Glutamatergic neuron (in vitro differentiated cells): Measurements from ENCODE around the gene CFB. TPM values are rescaled to one million over a fixed set of nuclear protein-coding genes. Genes with fewer than 3 reads are reported as not detected.
"Not testable (repeated sequence)": the region's sequence is repeated elsewhere in the genome, so short reads cannot be mapped to it uniquely, and the experiment has no call there.

ENCODE experiments used
- DNase-seq: peaks from one replicate; pipeline ENCODE4 v3.0.0; 2022
- H3K27ac Mint-ChIP-seq: one replicate; pipeline ENCODE4 v1.8.0; 2020; ENCODE audit warnings: mild to moderate bottlenecking, mixed read lengths, inconsistent platforms; ENCODE audit not compliant: unreplicated experiment
- H3K27me3 Mint-ChIP-seq: one replicate; pipeline ENCODE4 v1.8.0; 2020; ENCODE audit warnings: mild to moderate bottlenecking, moderate library complexity, mixed read lengths, inconsistent platforms; ENCODE audit not compliant: unreplicated experiment
- H3K36me3 Mint-ChIP-seq: one replicate; pipeline ENCODE4 v1.8.0; 2020; ENCODE audit warnings: mild to moderate bottlenecking, mixed read lengths, inconsistent platforms; ENCODE audit not compliant: unreplicated experiment
- H3K4me1 Mint-ChIP-seq: one replicate; pipeline ENCODE4 v1.8.0; 2020; ENCODE audit warnings: mild to moderate bottlenecking, low read depth, mixed read lengths, inconsistent platforms; ENCODE audit not compliant: unreplicated experiment
- H3K4me3 Mint-ChIP-seq: one replicate; pipeline ENCODE4 v1.8.0; 2020; ENCODE audit warnings: mild to moderate bottlenecking, mixed read lengths, inconsistent platforms; ENCODE audit not compliant: unreplicated experiment
- H3K9me3 Mint-ChIP-seq: one replicate; pipeline ENCODE4 v1.8.0; 2020; ENCODE audit warnings: mild to moderate bottlenecking, moderate library complexity, mixed read lengths, inconsistent platforms; ENCODE audit not compliant: unreplicated experiment
- CTCF ChIP-seq: fragments of 200-600 bp; sonication (generic); IDR thresholded peaks from one replicate; pipeline ENCODE4 v1.5.0; 2021; ENCODE audit not compliant: partially characterized antibody, unreplicated experiment
- total RNA-seq: library from RNA; stranded (reverse); fragmentation: NEBNext Ultra II Directional; extraction: Animal tissue kit (Norgen Biotek cat#: 25700); gene quantifications from one replicate; pipeline ENCODE4 v1.2.1, GENCODE V29; 2021; ENCODE audit not compliant: unreplicated experiment

CFB gene
- total RNA-seq, 1 donor from 2014 or later, result not detected

GRCh38 chr6:31901415-31901952 lies 44.4 kb upstream of the CFB start:
- DNase-seq, result no peak

GRCh38 chr6:31901953-31902643 lies 43.8 kb upstream of the CFB start, which contains the start of gene ZBTB12:
Gene ZBTB12, minus strand, starts transcription at chr6:31902086. Its CDS starts 781 bp downstream, at chr6:31901305.
- Mint-ChIP-seq H3K9me3 (peaks cover 13% of the 10 kb centered on the region), H3K27ac (peak within 1 kb of the TSS; percentile 69), H3K27me3 (peaks cover 15% of the 10 kb centered on the region), H3K4me1 (peaks cover 3% of the 10 kb centered on the region), H3K4me3 (peak within 1 kb of the TSS; percentile 96), H3K36me3 (no peaks in the 10 kb centered on the region)
- TF ChIP-seq CTCF, result no peak
- DNase-seq, result peak; percentile 91

More at GRCh38 chr6:31901415-31901952, 44.4 kb upstream of the CFB start:
- H3K36me3 Mint-ChIP-seq, result no peaks in the 10 kb centered on the region
- H3K27ac Mint-ChIP-seq, result no peak overlapping the region
- H3K9me3 Mint-ChIP-seq, result peaks cover 13% of the 10 kb centered on the region
- H3K27me3 Mint-ChIP-seq, result peaks cover 15% of the 10 kb centered on the region
- H3K4me1 Mint-ChIP-seq, result peaks cover 3% of the 10 kb centered on the region
- peak overlapping the region; percentile 68 for H3K4me3 Mint-ChIP-seq
- no peak for TF ChIP-seq CTCF

- DNase-seq, result no peak
- Mint-ChIP-seq H3K4me1 (peaks cover 3% of the 10 kb centered on the region), H3K4me3 (no peak overlapping the region), H3K36me3 (no peaks in the 10 kb centered on the region), H3K27me3 (peaks cover 10% of the 10 kb centered on the region), H3K9me3 (peaks cover 9% of the 10 kb centered on the region), H3K27ac (no peak overlapping the region)
- TF ChIP-seq CTCF, result no peak
Measured at GRCh38 chr6:31903957-31904356, 41.9 kb upstream of the CFB start.

- Mint-ChIP-seq H3K9me3 (peaks cover 9% of the 10 kb centered on the region), H3K36me3 (no peaks in the 10 kb centered on the region), H3K4me3 (no peak overlapping the region), H3K27ac (no peak overlapping the region), H3K4me1 (peaks cover 3% of the 10 kb centered on the region), H3K27me3 (peaks cover 10% of the 10 kb centered on the region)
- TF ChIP-seq CTCF, result no peak
- no peak for DNase-seq
Measured at GRCh38 chr6:31905041-31905440, 40.9 kb upstream of the CFB start.

- peak overlapping the region; percentile 46 for H3K27ac Mint-ChIP-seq
- H3K4me3 Mint-ChIP-seq, result peak overlapping the region; percentile 28
- TF ChIP-seq CTCF, result no peak
- peaks cover 10% of the 10 kb centered on the region for H3K27me3 Mint-ChIP-seq
- H3K4me1 Mint-ChIP-seq, result peaks cover 3% of the 10 kb centered on the region
- no peak for DNase-seq
- no peaks in the 10 kb centered on the region for H3K36me3 Mint-ChIP-seq
- H3K9me3 Mint-ChIP-seq, result peaks cover 9% of the 10 kb centered on the region
Measured at GRCh38 chr6:31906122-31906521, 39.8 kb upstream of the CFB start.

GRCh38 chr6:31906727-31907126 lies 39.2 kb upstream of the CFB start:
- peaks cover 10% of the 10 kb centered on the region for H3K27me3 Mint-ChIP-seq
- peak overlapping the region; percentile 28 for H3K4me3 Mint-ChIP-seq
- not testable (repeated sequence) for H3K4me1 Mint-ChIP-seq

More at GRCh38 chr6:31906727-31907126, 39.2 kb upstream of the CFB start:
- H3K9me3 Mint-ChIP-seq, H3K36me3 Mint-ChIP-seq, DNase-seq, H3K27ac Mint-ChIP-seq: not testable (repeated sequence)
